ENCODE data around the gene PEX11B. TPM values are rescaled to one million over a fixed set of nuclear protein-coding genes. Genes with fewer than 3 reads are reported as not detected.
A peak's percentile ranks its signal among the peaks of the same experiment; 100 is the strongest.

Gene PEX11B
- total RNA-seq, 1 experiment from 2014 or later: 13.7 TPM

GRCh38 chr1:145926686-145927062, 8.2 kb upstream of the PEX11B start:
- H3K27me3 ChIP-seq (ENCODE audit: insufficient read depth, low read length): no peaks in the 10 kb centered on the region
- no peak overlapping the region for H3K23ac ChIP-seq (ENCODE audit: insufficient read length, low read depth, low read length)
- peak overlapping the region; percentile 82 for H3K9ac ChIP-seq (ENCODE audit: extremely low read depth, insufficient read length, low read length)
- no peaks in the 10 kb centered on the region for H3K79me1 ChIP-seq (ENCODE audit: insufficient read depth, low read depth, low read length, poor library complexity, severe bottlenecking)
- H3K4me2 ChIP-seq (ENCODE audit: insufficient read depth, insufficient read length, low read length): peak overlapping the region; percentile 88
- no peak overlapping the region for H2BK120ac ChIP-seq (ENCODE audit: low read depth, low read length, poor library complexity, severe bottlenecking)
- peaks cover 4% of the 10 kb centered on the region; the same call in 1 of the 2 replicates for H3K79me2 ChIP-seq (ENCODE audit: insufficient read depth, low read length)
- H3K14ac ChIP-seq (ENCODE audit: insufficient read depth, low read length): peak overlapping the region; percentile 83; the same call in 1 of the 2 replicates
- H3K4ac ChIP-seq (ENCODE audit: low read depth, low read length): no peak overlapping the region
- H3K9me3 ChIP-seq (ENCODE audit: control insufficient read depth, low read depth, low read length): no peaks in the 10 kb centered on the region
- no CpG with 5 or more reads among the region's 19 CpGs for WGBS (ENCODE audit: extremely low coverage, insufficient read length, low lambda C conversion rate)
- no peak overlapping the region for H3K27ac ChIP-seq (ENCODE audit: insufficient read length, low read depth, low read length)
- H4K91ac ChIP-seq (ENCODE audit: insufficient read length, low read depth, low read length): no peak overlapping the region
- H3K18ac ChIP-seq (ENCODE audit: insufficient read length, low read depth, low read length): no peak overlapping the region
- H2AFZ ChIP-seq (ENCODE audit: low read length): no peak overlapping the region
- no peak overlapping the region for H2BK5ac ChIP-seq (ENCODE audit: insufficient read length, low read length)
- H2BK12ac ChIP-seq (ENCODE audit: insufficient read length, low read depth, low read length): no peak overlapping the region
- H3K56ac ChIP-seq (ENCODE audit: insufficient read length, low read depth, low read length): no peak overlapping the region
- 0 out of 7 replicates have a peak overlapping the region, but pooled peaks of 1 of the 3 experiments have one; percentile 48 for H3K27ac Mint-ChIP-seq
- no peak overlapping the region for H3K4me3 Mint-ChIP-seq
- no peaks in the 10 kb centered on the region for H3K23me2 ChIP-seq (ENCODE audit: insufficient read length, low read depth, low read length, poor library complexity, severe bottlenecking)
- H3K9me3 Mint-ChIP-seq: no peaks in the 10 kb centered on the region; a peak in 1 of 5 replicates
- H4K8ac ChIP-seq (replicated peaks; ENCODE audit: insufficient read length, low read depth, low read length): no peak overlapping the region
- H3K4me1 ChIP-seq (ENCODE audit: insufficient read depth, low read length): peaks cover 4% of the 10 kb centered on the region
- H3K4me1 Mint-ChIP-seq: peaks cover 3 to 7% of the 10 kb centered on the region in 2 experiments
- H3K27me3 Mint-ChIP-seq (ENCODE audit: low read depth): no peaks in the 10 kb centered on the region
- H2BK15ac ChIP-seq (ENCODE audit: low read depth, low read length): no peak overlapping the region
- H2AK5ac ChIP-seq (ENCODE audit: insufficient read length, low read length): no peak overlapping the region
- no peak overlapping the region for H3T11ph ChIP-seq (ENCODE audit: low read length)
- H4K5ac ChIP-seq (ENCODE audit: insufficient read length, low read depth, low read length): no peak overlapping the region
- no peak for DNase-seq
- TF ChIP-seq, protein P1, sequence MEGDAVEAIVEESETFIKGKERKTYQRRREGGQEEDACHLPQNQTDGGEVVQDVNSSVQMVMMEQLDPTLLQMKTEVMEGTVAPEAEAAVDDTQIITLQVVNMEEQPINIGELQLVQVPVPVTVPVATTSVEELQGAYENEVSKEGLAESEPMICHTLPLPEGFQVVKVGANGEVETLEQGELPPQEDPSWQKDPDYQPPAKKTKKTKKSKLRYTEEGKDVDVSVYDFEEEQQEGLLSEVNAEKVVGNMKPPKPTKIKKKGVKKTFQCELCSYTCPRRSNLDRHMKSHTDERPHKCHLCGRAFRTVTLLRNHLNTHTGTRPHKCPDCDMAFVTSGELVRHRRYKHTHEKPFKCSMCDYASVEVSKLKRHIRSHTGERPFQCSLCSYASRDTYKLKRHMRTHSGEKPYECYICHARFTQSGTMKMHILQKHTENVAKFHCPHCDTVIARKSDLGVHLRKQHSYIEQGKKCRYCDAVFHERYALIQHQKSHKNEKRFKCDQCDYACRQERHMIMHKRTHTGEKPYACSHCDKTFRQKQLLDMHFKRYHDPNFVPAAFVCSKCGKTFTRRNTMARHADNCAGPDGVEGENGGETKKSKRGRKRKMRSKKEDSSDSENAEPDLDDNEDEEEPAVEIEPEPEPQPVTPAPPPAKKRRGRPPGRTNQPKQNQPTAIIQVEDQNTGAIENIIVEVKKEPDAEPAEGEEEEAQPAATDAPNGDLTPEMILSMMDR (conservative IDR thresholded peaks at IDR 0.05): no peak
- H2BK20ac ChIP-seq (ENCODE audit: low read depth, low read length, poor library complexity, severe bottlenecking): no peak overlapping the region
- peaks cover 2 to 10% (median 9%) of the 10 kb centered on the region in 3 experiments; a peak in 5 of 7 replicates for H3K36me3 Mint-ChIP-seq (ENCODE audit: insufficient read depth in 1 of 3, low read depth in 3 of 3)
- H4K20me1 ChIP-seq (ENCODE audit: control insufficient read depth, insufficient read depth, insufficient read length): no peaks in the 10 kb centered on the region

All from H9 (cell line).